ENCODE measurements around the gene BBS12. TPM values are rescaled to one million over a fixed set of nuclear protein-coding genes. Genes with fewer than 3 reads are reported as not detected.

BBS12 gene
- total and polyA plus RNA-seq, 4 donors = 0.53 to 2.1 (median 0.80) TPM

DNA sequence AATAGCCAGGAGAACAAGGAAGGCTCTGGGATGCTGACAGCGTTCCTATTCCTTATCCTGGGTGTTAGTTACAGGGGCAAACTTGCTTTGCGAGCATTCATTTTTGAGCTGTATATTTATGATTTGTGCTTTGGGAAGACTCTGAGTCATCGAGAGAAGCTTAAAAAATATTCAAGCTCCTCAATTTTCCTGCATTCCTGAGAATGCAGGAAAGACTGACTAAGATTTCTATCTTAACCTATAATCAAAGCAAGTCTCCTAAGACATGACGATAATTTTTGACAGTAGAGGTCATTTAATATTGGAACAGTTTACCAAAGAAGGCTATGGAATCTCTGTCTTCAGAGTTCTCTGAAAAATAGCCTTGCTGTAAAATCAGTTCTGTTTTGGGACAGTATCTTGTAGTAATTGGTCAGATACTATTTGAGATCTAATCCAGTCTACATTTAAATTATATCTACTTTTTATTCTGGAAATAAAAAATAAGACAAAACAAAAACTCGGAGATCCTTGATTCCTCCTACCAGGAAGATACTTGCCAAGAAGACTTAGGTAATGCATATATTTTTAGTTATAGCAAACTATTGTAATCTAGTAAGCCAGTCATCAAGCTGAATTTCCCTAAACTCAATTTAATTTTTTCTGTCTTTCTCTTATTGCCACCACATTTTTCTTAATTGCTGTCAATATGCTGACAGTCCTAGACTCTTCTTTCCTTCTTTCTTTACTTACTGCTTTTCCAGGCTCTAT lies 31.7 kb downstream of the BBS12 start:
- H3K4me3 ChIP-seq (ENCODE audit: low read depth in 1 of 3, low read length in 3 of 3) = no peak overlapping the region
- WGBS = 92% methylated on average over 5 of the region's 5 CpGs

DNA sequence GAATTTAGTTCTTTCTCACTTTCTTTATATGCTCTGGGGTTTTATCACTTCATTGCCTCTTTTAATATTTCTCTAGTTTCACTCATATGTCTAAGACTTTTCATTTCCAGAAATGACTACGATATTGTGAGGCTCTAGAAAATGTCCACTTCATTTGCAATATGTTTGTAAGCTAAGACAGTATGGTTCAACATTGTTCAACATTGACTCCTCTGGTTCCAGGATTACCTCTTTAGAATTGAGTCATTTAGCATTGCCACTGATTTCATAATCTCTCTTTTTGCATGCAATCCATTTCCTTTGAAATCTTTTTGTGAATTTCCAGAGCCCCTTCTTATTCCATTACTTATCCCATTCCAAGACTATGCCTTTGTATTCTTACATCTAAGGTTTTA lies 32.3 kb downstream of the BBS12 start:
- H3K4me1 ChIP-seq (ENCODE audit: control insufficient read depth in 4 of 4, insufficient read depth in 4 of 4, low read length in 3 of 4) = peaks cover 2 to 32% (median 14%) of the 10 kb centered on the region in 4 donors
- H3K9ac ChIP-seq (ENCODE audit: low read depth in 1 of 2, low read length in 2 of 2) = no peak overlapping the region
- DNase-seq (ENCODE audit: low spot score) = no peak
- H3K9me3 ChIP-seq (ENCODE audit: control insufficient read depth in 4 of 4, low read length in 3 of 4) = no peaks in the 10 kb centered on the region
- no peaks in the 10 kb centered on the region for H3K36me3 ChIP-seq (ENCODE audit: control insufficient read depth in 4 of 4, insufficient read depth in 3 of 4, low read depth in 1 of 4, low read length in 3 of 4)
- TF ChIP-seq GABPA (IDR thresholded peaks at IDR 0.05 in 1 of 2, conservative IDR thresholded peaks at IDR 0.05 in 1 of 2) (no peak), YY1 (IDR thresholded peaks at IDR 0.05) (no peak), EGR1 (IDR thresholded peaks at IDR 0.05; ENCODE audit: low read depth in 2 of 2) (no peak), RXRA (IDR thresholded peaks at IDR 0.05) (no peak), HNF4A (conservative IDR thresholded peaks at IDR 0.05) (peak in 1 of 2 donors; percentile 40), FOXA1 (IDR thresholded peaks at IDR 0.05) (no peak), NR2F2 (IDR thresholded peaks at IDR 0.05) (no peak), TAF1 (conservative IDR thresholded peaks at IDR 0.05) (no peak), CTCF (IDR thresholded peaks at IDR 0.05; ENCODE audit: low read depth, low read length, missing input control) (no peak), HNF4G (IDR thresholded peaks at IDR 0.05) (no peak), JUND (IDR thresholded peaks at IDR 0.05) (peak in 1 of 2 donors; percentile 22), RAD21 (IDR thresholded peaks at IDR 0.05) (peak in 1 of 2 donors; percentile 12), FOXA2 (IDR thresholded peaks at IDR 0.05) (no peak), MAX (IDR thresholded peaks at IDR 0.05) (no peak), SP1 (IDR thresholded peaks at IDR 0.05) (peak; percentile 13)
- TF ChIP-seq, protein P1, sequence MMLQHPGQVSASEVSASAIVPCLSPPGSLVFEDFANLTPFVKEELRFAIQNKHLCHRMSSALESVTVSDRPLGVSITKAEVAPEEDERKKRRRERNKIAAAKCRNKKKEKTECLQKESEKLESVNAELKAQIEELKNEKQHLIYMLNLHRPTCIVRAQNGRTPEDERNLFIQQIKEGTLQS (IDR thresholded peaks at IDR 0.05) = peak; percentile 68
- TF ChIP-seq, protein P2, sequence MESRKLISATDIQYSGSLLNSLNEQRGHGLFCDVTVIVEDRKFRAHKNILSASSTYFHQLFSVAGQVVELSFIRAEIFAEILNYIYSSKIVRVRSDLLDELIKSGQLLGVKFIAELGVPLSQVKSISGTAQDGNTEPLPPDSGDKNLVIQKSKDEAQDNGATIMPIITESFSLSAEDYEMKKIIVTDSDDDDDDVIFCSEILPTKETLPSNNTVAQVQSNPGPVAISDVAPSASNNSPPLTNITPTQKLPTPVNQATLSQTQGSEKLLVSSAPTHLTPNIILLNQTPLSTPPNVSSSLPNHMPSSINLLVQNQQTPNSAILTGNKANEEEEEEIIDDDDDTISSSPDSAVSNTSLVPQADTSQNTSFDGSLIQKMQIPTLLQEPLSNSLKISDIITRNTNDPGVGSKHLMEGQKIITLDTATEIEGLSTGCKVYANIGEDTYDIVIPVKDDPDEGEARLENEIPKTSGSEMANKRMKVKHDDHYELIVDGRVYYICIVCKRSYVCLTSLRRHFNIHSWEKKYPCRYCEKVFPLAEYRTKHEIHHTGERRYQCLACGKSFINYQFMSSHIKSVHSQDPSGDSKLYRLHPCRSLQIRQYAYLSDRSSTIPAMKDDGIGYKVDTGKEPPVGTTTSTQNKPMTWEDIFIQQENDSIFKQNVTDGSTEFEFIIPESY (IDR thresholded peaks at IDR 0.05) = no peak
- no peak overlapping the region for H3K4me3 ChIP-seq (ENCODE audit: low read depth in 1 of 3, low read length in 3 of 3)
- WGBS = 41% methylated on average over 1 of the region's 1 CpG
- peak overlapping the region in 1 of 2 donors; percentile 41 for H3K27ac ChIP-seq (ENCODE audit: low read depth in 1 of 2, low read length in 2 of 2)
- H3K27me3 ChIP-seq (ENCODE audit: control insufficient read depth in 4 of 4, insufficient read depth in 4 of 4, low read length in 3 of 4) = no peaks in the 10 kb centered on the region

More for the DNA sequence above, 31.7 kb downstream of the BBS12 start:
- H3K27ac ChIP-seq (ENCODE audit: low read depth in 1 of 2, low read length in 2 of 2) = no peak overlapping the region
- H3K27me3 ChIP-seq (ENCODE audit: control insufficient read depth in 4 of 4, insufficient read depth in 4 of 4, low read length in 3 of 4) = no peaks in the 10 kb centered on the region
- H3K36me3 ChIP-seq (ENCODE audit: control insufficient read depth in 4 of 4, insufficient read depth in 3 of 4, low read depth in 1 of 4, low read length in 3 of 4) = no peaks in the 10 kb centered on the region
- H3K9ac ChIP-seq (ENCODE audit: low read depth in 1 of 2, low read length in 2 of 2) = no peak overlapping the region
- H3K9me3 ChIP-seq (ENCODE audit: control insufficient read depth in 4 of 4, low read length in 3 of 4) = no peaks in the 10 kb centered on the region
- H3K4me1 ChIP-seq (ENCODE audit: control insufficient read depth in 4 of 4, insufficient read depth in 4 of 4, low read length in 3 of 4) = peaks cover 2 to 32% (median 14%) of the 10 kb centered on the region in 4 donors
- DNase-seq (ENCODE audit: low spot score) = no peak
- TF ChIP-seq TAF1 (conservative IDR thresholded peaks at IDR 0.05) (no peak), YY1 (IDR thresholded peaks at IDR 0.05) (no peak), FOXA2 (IDR thresholded peaks at IDR 0.05) (no peak), NR2F2 (IDR thresholded peaks at IDR 0.05) (no peak)
- TF ChIP-seq, protein P3, sequence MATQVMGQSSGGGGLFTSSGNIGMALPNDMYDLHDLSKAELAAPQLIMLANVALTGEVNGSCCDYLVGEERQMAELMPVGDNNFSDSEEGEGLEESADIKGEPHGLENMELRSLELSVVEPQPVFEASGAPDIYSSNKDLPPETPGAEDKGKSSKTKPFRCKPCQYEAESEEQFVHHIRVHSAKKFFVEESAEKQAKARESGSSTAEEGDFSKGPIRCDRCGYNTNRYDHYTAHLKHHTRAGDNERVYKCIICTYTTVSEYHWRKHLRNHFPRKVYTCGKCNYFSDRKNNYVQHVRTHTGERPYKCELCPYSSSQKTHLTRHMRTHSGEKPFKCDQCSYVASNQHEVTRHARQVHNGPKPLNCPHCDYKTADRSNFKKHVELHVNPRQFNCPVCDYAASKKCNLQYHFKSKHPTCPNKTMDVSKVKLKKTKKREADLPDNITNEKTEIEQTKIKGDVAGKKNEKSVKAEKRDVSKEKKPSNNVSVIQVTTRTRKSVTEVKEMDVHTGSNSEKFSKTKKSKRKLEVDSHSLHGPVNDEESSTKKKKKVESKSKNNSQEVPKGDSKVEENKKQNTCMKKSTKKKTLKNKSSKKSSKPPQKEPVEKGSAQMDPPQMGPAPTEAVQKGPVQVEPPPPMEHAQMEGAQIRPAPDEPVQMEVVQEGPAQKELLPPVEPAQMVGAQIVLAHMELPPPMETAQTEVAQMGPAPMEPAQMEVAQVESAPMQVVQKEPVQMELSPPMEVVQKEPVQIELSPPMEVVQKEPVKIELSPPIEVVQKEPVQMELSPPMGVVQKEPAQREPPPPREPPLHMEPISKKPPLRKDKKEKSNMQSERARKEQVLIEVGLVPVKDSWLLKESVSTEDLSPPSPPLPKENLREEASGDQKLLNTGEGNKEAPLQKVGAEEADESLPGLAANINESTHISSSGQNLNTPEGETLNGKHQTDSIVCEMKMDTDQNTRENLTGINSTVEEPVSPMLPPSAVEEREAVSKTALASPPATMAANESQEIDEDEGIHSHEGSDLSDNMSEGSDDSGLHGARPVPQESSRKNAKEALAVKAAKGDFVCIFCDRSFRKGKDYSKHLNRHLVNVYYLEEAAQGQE (IDR thresholded peaks at IDR 0.05) = no peak
